Caco-2 (cell line): Measurements from ENCODE around the gene KRTAP27-1. TPM values are rescaled to one million over a fixed set of nuclear protein-coding genes. Genes with fewer than 3 reads are reported as not detected.

ENCODE experiments used
- BruUV-seq: library from RNA; stranded (reverse); fragments of 400-500 nt; replicated peaks from 2 replicates; lab custom pipeline; 2021; lab: Mats Ljungman, UMichigan
- CTCF ChIA-PET: fragments of 300-600 bp; sonication (Branson Sonifier 250); formaldehyde crosslinking; loops from one replicate; lab custom pipeline; 2022; ENCODE audit warnings: antibody characterized with exemption; lab: Charles Lee
- POLR2A ChIA-PET: fragments of 300-600 bp; sonication (Branson Sonifier 250); formaldehyde crosslinking; loops from one replicate; lab custom pipeline; 2022; ENCODE audit warnings: antibody characterized with exemption; lab: Charles Lee
- DNase-seq, 2 experiments: peaks; one replicate each; pipeline versions ENCODE4 v3.0.0 to v3.0.0-alpha.2; 2020 to 2022
- H3K27me3 ChIP-seq: replicated peaks from 2 replicates; pipeline ENCODE4 v1.6.0; 2011; ENCODE audit warnings: low read length; ENCODE audit not compliant: control insufficient read depth, insufficient read depth
- H3K36me3 ChIP-seq: 2 replicates; pipeline ENCODE4 v1.5.1; 2011; ENCODE audit warnings: low read length; ENCODE audit not compliant: control insufficient read depth, insufficient read depth
- H3K4me1 ChIP-seq: fragments of 250-450 bp; sonication (Bioruptor Pico); 2 replicates; pipeline ENCODE4 v1.5.1; 2020; ENCODE audit warnings: mild to moderate bottlenecking
- H3K4me3 ChIP-seq: 2 replicates; pipeline ENCODE4 v1.5.1; 2011; ENCODE audit warnings: low read depth, mild to moderate bottlenecking, control low read depth, low read length
- H3K9me3 ChIP-seq: fragments of 250-450 bp; sonication (Bioruptor Pico); 2 replicates; pipeline ENCODE4 v1.5.1; 2020; ENCODE audit warnings: mild to moderate bottlenecking, moderate library complexity
- H3K27ac Mint-ChIP-seq: one replicate; pipeline ENCODE4 v1.8.0; 2022; ENCODE audit warnings: mixed read lengths; ENCODE audit not compliant: unreplicated experiment
- H3K27me3 Mint-ChIP-seq: one replicate; pipeline ENCODE4 v1.8.0; 2022; ENCODE audit warnings: mixed read lengths; ENCODE audit not compliant: insufficient read depth, unreplicated experiment
- H3K36me3 Mint-ChIP-seq: one replicate; pipeline ENCODE4 v1.8.0; 2022; ENCODE audit warnings: mild to moderate bottlenecking, mixed read lengths; ENCODE audit not compliant: insufficient read depth, unreplicated experiment
- H3K4me1 Mint-ChIP-seq: one replicate; pipeline ENCODE4 v1.8.0; 2022; ENCODE audit warnings: low read depth, mixed read lengths; ENCODE audit not compliant: unreplicated experiment
- H3K4me3 Mint-ChIP-seq: one replicate; pipeline ENCODE4 v1.8.0; 2022; ENCODE audit warnings: mild to moderate bottlenecking, moderate library complexity, mixed read lengths; ENCODE audit not compliant: unreplicated experiment
- H3K9me3 Mint-ChIP-seq: one replicate; pipeline ENCODE4 v1.8.0; 2022; ENCODE audit warnings: mixed read lengths; ENCODE audit not compliant: unreplicated experiment
- intact Hi-C: fragments of 100-400 bp; cut with micrococcal nuclease; formaldehyde crosslinking; loops from one replicate; pipeline ENCODE4 v1.10.0; 2022; ENCODE audit not compliant: unreplicated experiment
- total RNA-seq: library from RNA; stranded (reverse); gene quantifications from 2 replicates; pipeline ENCODE4 v1.2.3, GENCODE V29; 2022
- TF ChIP-seq, protein P1 (sequence below), 2 experiments: fragments of 200-600 bp in 1 of 2; IDR thresholded peaks; 1 replicate in 1 of 2; 2 replicates in 1 of 2; pipeline versions ENCODE4 v1.5.1 to v1.8.0; 2011 to 2022; ENCODE audit warnings: antibody characterized with exemption in 1 of 2, control low read depth in 1 of 2, inconsistent platforms in 1 of 2, low read depth in 1 of 2, low read length in 1 of 2, mild to moderate bottlenecking in 1 of 2, moderate library complexity in 1 of 2; ENCODE audit not compliant: insufficient read depth in 1 of 2, severe bottlenecking in 1 of 2, unreplicated experiment in 1 of 2

KRTAP27-1 gene
- total RNA-seq, 1 experiment from 2014 or later: not detected

- BruUV-seq: no TSS peak
- no peak for DNase-seq
- TF ChIP-seq, protein P1, sequence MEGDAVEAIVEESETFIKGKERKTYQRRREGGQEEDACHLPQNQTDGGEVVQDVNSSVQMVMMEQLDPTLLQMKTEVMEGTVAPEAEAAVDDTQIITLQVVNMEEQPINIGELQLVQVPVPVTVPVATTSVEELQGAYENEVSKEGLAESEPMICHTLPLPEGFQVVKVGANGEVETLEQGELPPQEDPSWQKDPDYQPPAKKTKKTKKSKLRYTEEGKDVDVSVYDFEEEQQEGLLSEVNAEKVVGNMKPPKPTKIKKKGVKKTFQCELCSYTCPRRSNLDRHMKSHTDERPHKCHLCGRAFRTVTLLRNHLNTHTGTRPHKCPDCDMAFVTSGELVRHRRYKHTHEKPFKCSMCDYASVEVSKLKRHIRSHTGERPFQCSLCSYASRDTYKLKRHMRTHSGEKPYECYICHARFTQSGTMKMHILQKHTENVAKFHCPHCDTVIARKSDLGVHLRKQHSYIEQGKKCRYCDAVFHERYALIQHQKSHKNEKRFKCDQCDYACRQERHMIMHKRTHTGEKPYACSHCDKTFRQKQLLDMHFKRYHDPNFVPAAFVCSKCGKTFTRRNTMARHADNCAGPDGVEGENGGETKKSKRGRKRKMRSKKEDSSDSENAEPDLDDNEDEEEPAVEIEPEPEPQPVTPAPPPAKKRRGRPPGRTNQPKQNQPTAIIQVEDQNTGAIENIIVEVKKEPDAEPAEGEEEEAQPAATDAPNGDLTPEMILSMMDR (IDR thresholded peaks at IDR 0.05; ENCODE audit: insufficient read depth in 1 of 2, low read depth in 1 of 2, low read length in 1 of 2, severe bottlenecking in 1 of 2, unreplicated experiment in 1 of 2): no peak
- Histone ChIP-seq H3K27me3 (no peaks in the 10 kb centered on the region), H3K4me3 (no peak overlapping the region), H3K36me3 (no peaks in the 10 kb centered on the region), H3K4me1 (no peaks in the 10 kb centered on the region), H3K9me3 (no peaks in the 10 kb centered on the region)
- ChIA-PET POLR2A (no interaction called here), CTCF (no interaction called here)
- no peaks in the 10 kb centered on the region for H3K36me3 Mint-ChIP-seq
- H3K4me1 Mint-ChIP-seq: no peaks in the 10 kb centered on the region
- no peak overlapping the region for H3K4me3 Mint-ChIP-seq
- H3K27me3 Mint-ChIP-seq: peaks cover under 1% of the 10 kb centered on the region
- no peaks in the 10 kb centered on the region for H3K9me3 Mint-ChIP-seq
- intact Hi-C loops: no loop called here
- no peak overlapping the region for H3K27ac Mint-ChIP-seq
These were observed 8.2 kb downstream of the KRTAP27-1 start for GRCh38 chr21:30329203-30329875.

DNA sequence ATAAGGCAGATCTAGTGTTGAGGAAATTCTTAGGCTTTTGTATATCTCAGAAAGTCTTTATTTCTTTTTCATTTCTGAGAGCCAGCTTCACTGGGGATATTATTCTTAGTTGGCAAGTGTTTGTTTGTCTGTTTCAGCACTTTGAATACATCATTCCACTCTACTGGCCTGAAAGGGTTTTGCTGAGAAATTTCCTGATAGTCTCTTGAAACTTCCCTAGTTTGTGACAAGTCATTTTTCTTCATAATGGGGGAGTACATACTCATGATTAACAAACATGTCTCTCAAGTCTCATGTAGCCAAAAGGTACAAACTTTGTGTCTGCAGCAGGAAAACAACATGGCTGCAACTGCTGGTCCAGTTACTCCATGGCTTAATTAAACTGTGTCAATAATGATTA is 11.1 kb downstream of the KRTAP27-1 start:
- Histone ChIP-seq H3K9me3 (no peaks in the 10 kb centered on the region), H3K36me3 (no peaks in the 10 kb centered on the region), H3K27me3 (no peaks in the 10 kb centered on the region), H3K4me3 (no peak overlapping the region), H3K4me1 (no peaks in the 10 kb centered on the region)
- H3K27ac Mint-ChIP-seq: no peak overlapping the region
- no peaks in the 10 kb centered on the region for H3K4me1 Mint-ChIP-seq
- TF ChIP-seq, protein P1 (IDR thresholded peaks at IDR 0.05; ENCODE audit: insufficient read depth in 1 of 2, low read depth in 1 of 2, low read length in 1 of 2, severe bottlenecking in 1 of 2, unreplicated experiment in 1 of 2): no peak
- DNase-seq: no peak
- no peaks in the 10 kb centered on the region for H3K9me3 Mint-ChIP-seq
- H3K4me3 Mint-ChIP-seq: no peak overlapping the region
- intact Hi-C loops: no loop called here
- CTCF ChIA-PET: no interaction called here
- POLR2A ChIA-PET: no interaction called here
- H3K27me3 Mint-ChIP-seq: peaks cover 2% of the 10 kb centered on the region
- no peaks in the 10 kb centered on the region for H3K36me3 Mint-ChIP-seq
- BruUV-seq: no TSS peak

GRCh38 chr21:30320215-30320614 is 17.3 kb downstream of the KRTAP27-1 start, which contains the start of gene KRTAP26-1:
Gene KRTAP26-1, minus strand, starts transcription at chr21:30320315. Its CDS starts 280 bp downstream, at chr21:30320035.
- TF ChIP-seq, protein P1 (IDR thresholded peaks at IDR 0.05; ENCODE audit: insufficient read depth in 1 of 2, low read depth in 1 of 2, low read length in 1 of 2, severe bottlenecking in 1 of 2, unreplicated experiment in 1 of 2): no peak
- H3K36me3 Mint-ChIP-seq: no peaks in the 10 kb centered on the region
- intact Hi-C loops: no loop called here
- no peaks in the 10 kb centered on the region for H3K27me3 ChIP-seq
- no TSS peak for BruUV-seq
- no peak within 1 kb of the TSS for H3K4me3 Mint-ChIP-seq
- H3K27ac Mint-ChIP-seq: no peak within 1 kb of the TSS
- ChIA-PET CTCF (no interaction called here), POLR2A (no interaction called here)
- no peaks in the 10 kb centered on the region for H3K4me1 Mint-ChIP-seq
- H3K9me3 ChIP-seq: no peaks in the 10 kb centered on the region
- no peak for DNase-seq
- H3K27me3 Mint-ChIP-seq: peaks cover 19% of the 10 kb centered on the region
- H3K36me3 ChIP-seq: no peaks in the 10 kb centered on the region
- no peaks in the 10 kb centered on the region for H3K9me3 Mint-ChIP-seq
- H3K4me3 ChIP-seq: no peak within 1 kb of the TSS
- no peaks in the 10 kb centered on the region for H3K4me1 ChIP-seq
